Esophagus squamous epithelium (tissue), 5 donors: ENCODE data around the gene MS4A18. TPM values are rescaled to one million over a fixed set of nuclear protein-coding genes. Genes with fewer than 3 reads are reported as not detected.
"Not testable (repeated sequence)": the region's sequence is repeated elsewhere in the genome, so short reads cannot be mapped to it uniquely, and the experiment has no call there.

Source experiments
- DNase-seq: peaks from one replicate; lab custom pipeline; 2025; lab: John Stamatoyannopoulos, UW
- H3K27ac ChIP-seq, 4 donors: fragments of 200-600 bp; sonication (generic); one replicate each; pipeline ENCODE4 v1.5.1; 2016 to 2019; ENCODE audit warnings: mild to moderate bottlenecking in 1 of 4
- H3K27me3 ChIP-seq, 4 donors: fragments of 200-600 bp; sonication (generic); 1 replicate in 3 of 4; 2 replicates in 1 of 4; pipeline versions ENCODE4 v1.5.1 to v1.6.0; 2017 to 2021; ENCODE audit warnings: antibody characterized with exemption in 1 of 4
- H3K36me3 ChIP-seq, 3 donors: fragments of 200-600 bp; sonication (generic); one replicate each; pipeline ENCODE4 v1.5.1; 2016 to 2019
- H3K4me1 ChIP-seq, 3 donors: fragments of 200-600 bp; sonication (generic); one replicate each; pipeline ENCODE4 v1.5.1; 2017 to 2019
- H3K4me3 ChIP-seq, 4 donors: fragments of 200-600 bp; sonication (generic); 1 replicate in 3 of 4; 2 replicates in 1 of 4; pipeline ENCODE4 v1.5.1; 2016 to 2019; ENCODE audit warnings: mild to moderate bottlenecking in 2 of 4, moderate library complexity in 1 of 4
- H3K9me3 ChIP-seq, 3 donors: fragments of 200-600 bp; sonication (generic); one replicate each; pipeline ENCODE4 v1.5.1; 2016 to 2019
- CTCF ChIP-seq, 6 experiments: fragments of 450-650 bp in 4 of 6; fragments of 200-600 bp in 2 of 6; sonication (generic) in 2 of 6; IDR thresholded peaks; one replicate each; pipeline ENCODE4 v1.5.1; 2016 to 2019; ENCODE audit warnings: antibody characterized with exemption in 6 of 6, mild to moderate bottlenecking in 4 of 6, moderate library complexity in 4 of 6
- POLR2A ChIP-seq, 4 donors: fragments of 450-650 bp; IDR thresholded peaks; one replicate each; pipeline ENCODE4 v1.6.1; 2017; ENCODE audit warnings: antibody characterized with exemption in 4 of 4, mild to moderate bottlenecking in 4 of 4, moderate library complexity in 3 of 4
- WGBS, 2 donors: methylation state at CpG; one replicate each; pipeline ENCODE4 v1.1.5; 2018; 5-methylcytosine and 5-hydroxymethylcytosine counted together
- intact Hi-C: fragments of 100-400 bp; cut with DNase I; formaldehyde crosslinking; loops from one replicate; pipeline ENCODE4 v1.15.0; 2022
- total RNA-seq, 4 donors: library from RNA; depleted of rRNA; stranded (reverse); fragments of >200 nt; gene quantifications; one replicate each; pipeline ENCODE4 v1.1.0, GENCODE V29; 2016
- donor health status: DM: yes; HTN: yes; CAD: no.

Gene MS4A18
- not detected for total RNA-seq

GRCh38 chr11:60724420-60724819 lies at the start of gene MS4A18:
TSS of gene MS4A18 (plus strand) at chr11:60724720.
- TF ChIP-seq CTCF (IDR thresholded peaks at IDR 0.05) = no peak
- TF ChIP-seq POLR2A (IDR thresholded peaks at IDR 0.05) = no peak
- Histone ChIP-seq H3K27me3 (peaks cover 0 to 5% (median 0%) of the 10 kb centered on the region in 4 donors), H3K4me1 (no peaks in the 10 kb centered on the region), H3K9me3 (no peaks in the 10 kb centered on the region), H3K36me3 (no peaks in the 10 kb centered on the region), H3K27ac (no peak within 1 kb of the TSS), H3K4me3 (no peak within 1 kb of the TSS)
- no peak for DNase-seq
- intact Hi-C loops = no loop called here
- WGBS, 2 donors = 74 to 81% methylated on average over 3 of the region's 3 CpGs

GRCh38 chr11:60678231-60678630 lies 46.3 kb upstream of the MS4A18 start:
- H3K27me3 ChIP-seq, H3K36me3 ChIP-seq, H3K4me1 ChIP-seq, H3K4me3 ChIP-seq, intact Hi-C loops, H3K27ac ChIP-seq, DNase-seq: not testable (repeated sequence)
- WGBS, 2 donors = 71% methylated on average over 1 of the region's 2 CpGs; no CpG with 5 or more reads in 1 of the 2 donors
- peaks cover 0 to 26% (median 15%) of the 10 kb centered on the region in 3 donors for H3K9me3 ChIP-seq

- Histone ChIP-seq H3K4me1 (no peaks in the 10 kb centered on the region), H3K9me3 (peaks cover 0 to 19% (median 13%) of the 10 kb centered on the region in 3 donors), H3K4me3 (no peak overlapping the region), H3K27me3 (no peaks in the 10 kb centered on the region), H3K36me3 (no peaks in the 10 kb centered on the region), H3K27ac (no peak overlapping the region)
- TF ChIP-seq POLR2A (IDR thresholded peaks at IDR 0.05) (no peak), CTCF (IDR thresholded peaks at IDR 0.05) (no peak)
- intact Hi-C loops = no loop called here
- DNase-seq = no peak
Measured at GRCh38 chr11:60679879-60680278, 44.6 kb upstream of the MS4A18 start.

GRCh38 chr11:60680455-60681119 lies 43.9 kb upstream of the MS4A18 start:
- TF ChIP-seq POLR2A (IDR thresholded peaks at IDR 0.05) = no peak
- no peak for TF ChIP-seq CTCF (IDR thresholded peaks at IDR 0.05)
- Histone ChIP-seq H3K27ac (no peak overlapping the region), H3K4me3 (no peak overlapping the region), H3K36me3 (no peaks in the 10 kb centered on the region), H3K27me3 (no peaks in the 10 kb centered on the region), H3K9me3 (peaks cover 0 to 19% (median 13%) of the 10 kb centered on the region in 3 donors), H3K4me1 (no peaks in the 10 kb centered on the region)
- 54 to 60% methylated on average over 3 of the region's 3 CpGs for WGBS, 2 donors
- no peak for DNase-seq
- intact Hi-C loops = no loop called here

GRCh38 chr11:60684541-60684848 lies 40.0 kb upstream of the MS4A18 start:
- intact Hi-C loops, H3K9me3 ChIP-seq, H3K4me1 ChIP-seq, H3K4me3 ChIP-seq, H3K27ac ChIP-seq, H3K27me3 ChIP-seq, DNase-seq, H3K36me3 ChIP-seq: not testable (repeated sequence)
- WGBS, 2 donors = 83 to 88% methylated on average over 2 of the region's 2 CpGs

GRCh38 chr11:60691661-60692060 lies 32.9 kb upstream of the MS4A18 start:
- Histone ChIP-seq H3K36me3 (no peaks in the 10 kb centered on the region), H3K4me3 (no peak overlapping the region), H3K4me1 (no peaks in the 10 kb centered on the region), H3K27ac (no peak overlapping the region), H3K9me3 (no peaks in the 10 kb centered on the region), H3K27me3 (no peaks in the 10 kb centered on the region)
- no peak for DNase-seq
- 57 to 100% methylated on average over 1 of the region's 5 CpGs for WGBS, 2 donors
- intact Hi-C loops = no loop called here
- no peak for TF ChIP-seq CTCF (IDR thresholded peaks at IDR 0.05)
- no peak for TF ChIP-seq POLR2A (IDR thresholded peaks at IDR 0.05)
